Naive thymus-derived CD8-positive, alpha-beta T cell (primary cell): ENCODE data around the gene GLYAT. TPM values are rescaled to one million over a fixed set of nuclear protein-coding genes. Genes with fewer than 3 reads are reported as not detected.
"Not testable (repeated sequence)": the region's sequence is repeated elsewhere in the genome, so short reads cannot be mapped to it uniquely, and the experiment has no call there.

Experiments
- ATAC-seq, 2 donors: fragments of 150-1000 bp; cut with Tn5 transposase in 1 of 2; sonication (Bioruptor Pico), chemical (Tn5 transposase) in 1 of 2; 1 replicate in 1 of 2; 2 replicates in 1 of 2; pipeline ENCODE4 v1.10.0; 2021; ENCODE audit warnings: mild to moderate bottlenecking in 2 of 2, moderate library complexity in 2 of 2
- POLR2A ChIA-PET: fragments of 350-600 bp; sonication (Branson Sonifier 250); formaldehyde crosslinking; loops from one replicate; lab custom pipeline; 2021; ENCODE audit warnings: antibody characterized with exemption; lab: Charles Lee
- DNase-seq, 10 donors: peaks; one replicate each; pipeline versions ENCODE4 v3.0.0 to v3.0.0-alpha.2; 2020 to 2022
- H3K27ac Mint-ChIP-seq, 10 donors: one replicate each; pipeline ENCODE4 v1.8.0; 2020 to 2022; ENCODE audit warnings: mild to moderate bottlenecking in 10 of 10, mixed read lengths in 10 of 10, moderate library complexity in 4 of 10, inconsistent platforms in 1 of 10
- H3K27me3 Mint-ChIP-seq, 5 donors: one replicate each; pipeline ENCODE4 v1.8.0; 2021 to 2022; ENCODE audit warnings: mixed read lengths in 5 of 5
- H3K36me3 Mint-ChIP-seq, 3 donors: one replicate each; pipeline ENCODE4 v1.8.0; 2020 to 2022; ENCODE audit warnings: mixed read lengths in 3 of 3, mild to moderate bottlenecking in 2 of 3, inconsistent platforms in 1 of 3
- H3K4me1 Mint-ChIP-seq, 4 donors: one replicate each; pipeline ENCODE4 v1.8.0; 2021 to 2022; ENCODE audit warnings: mixed read lengths in 4 of 4
- H3K4me3 Mint-ChIP-seq, 10 donors: one replicate each; pipeline ENCODE4 v1.8.0; 2020 to 2022; ENCODE audit warnings: mild to moderate bottlenecking in 10 of 10, mixed read lengths in 10 of 10, moderate library complexity in 6 of 10, inconsistent platforms in 1 of 10
- H3K9me3 Mint-ChIP-seq, 9 donors: one replicate each; pipeline ENCODE4 v1.8.0; 2020 to 2022; ENCODE audit warnings: mixed read lengths in 9 of 9, mild to moderate bottlenecking in 3 of 9, inconsistent platforms in 1 of 9, moderate library complexity in 1 of 9
- polyA plus RNA-seq, 3 donors: library from polyadenylated mRNA; unstranded; fragments of 300-500 nt; fragmentation: Illumina TruSeq; gene quantifications; one replicate each; pipeline ENCODE4 v1.2.3, GENCODE V29; 2021
- total RNA-seq, 8 experiments: library from RNA in 2 of 8; stranded (reverse) in 2 of 8; gene quantifications; one replicate each; pipeline ENCODE4 v1.2.3 and lab custom pipeline; 2021 to 2026

The GLYAT gene
- total and polyA plus RNA-seq, 5 experiments from 2014 or later: not detected

DNA sequence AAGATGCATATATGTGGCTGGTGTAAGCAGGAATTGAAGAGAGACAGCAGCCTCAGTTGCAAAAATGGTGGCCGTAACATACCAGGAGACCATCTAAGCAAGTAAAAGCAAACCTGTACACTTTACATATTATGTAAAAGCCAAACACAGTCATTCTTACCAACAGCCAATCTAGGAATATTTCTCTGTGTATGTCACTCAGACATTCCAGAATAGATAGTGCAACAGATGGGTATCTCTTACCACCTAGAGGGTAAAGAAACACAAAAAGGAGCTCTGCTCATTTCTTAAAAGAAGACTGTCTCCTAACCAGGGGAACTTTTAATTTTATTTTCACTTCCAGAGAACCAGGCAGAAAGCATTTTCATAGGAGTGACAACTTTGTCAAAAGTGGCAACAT lies 38.7 kb downstream of the GLYAT start:
- Mint-ChIP-seq H3K27me3 (peaks cover 0 to 2% (median 0%) of the 10 kb centered on the region in 5 donors), H3K4me3 (no peak overlapping the region), H3K36me3 (no peaks in the 10 kb centered on the region), H3K9me3 (peaks cover 0 to 2% (median 0%) of the 10 kb centered on the region in 9 donors), H3K27ac (peak overlapping the region in 1 of 10 donors; percentile 57), H3K4me1 (peaks cover 0 to 3% (median 1%) of the 10 kb centered on the region in 4 donors)
- no peak for DNase-seq
- no peak for ATAC-seq
- POLR2A ChIA-PET: no interaction called here

- Mint-ChIP-seq H3K4me3 (no peak overlapping the region), H3K9me3 (no peaks in the 10 kb centered on the region), H3K4me1 (peaks cover 0 to 8% (median 3%) of the 10 kb centered on the region in 4 donors), H3K36me3 (no peaks in the 10 kb centered on the region), H3K27ac (no peak overlapping the region), H3K27me3 (peaks cover 0 to 2% (median 0%) of the 10 kb centered on the region in 5 donors)
- POLR2A ChIA-PET: no interaction called here
- ATAC-seq (no peak), DNase-seq (no peak)
Observed at GRCh38 chr11:58691675-58692074, 40.1 kb downstream of the GLYAT start.

GRCh38 chr11:58688789-58689503 lies 42.8 kb downstream of the GLYAT start:
- H3K27me3 Mint-ChIP-seq: peaks cover 0 to 2% (median 0%) of the 10 kb centered on the region in 5 donors
- ATAC-seq: no peak
- peaks cover 9 to 25% (median 12%) of the 10 kb centered on the region in 4 donors for H3K4me1 Mint-ChIP-seq
- no peak overlapping the region for H3K4me3 Mint-ChIP-seq
- peaks cover 0 to 2% (median 0%) of the 10 kb centered on the region in 9 donors for H3K9me3 Mint-ChIP-seq
- H3K27ac Mint-ChIP-seq: peak overlapping the region in 3 of 10 donors; percentile 41 to 57 (median 43)
- POLR2A ChIA-PET: no interaction called here
- H3K36me3 Mint-ChIP-seq: no peaks in the 10 kb centered on the region
- no peak for DNase-seq

DNA sequence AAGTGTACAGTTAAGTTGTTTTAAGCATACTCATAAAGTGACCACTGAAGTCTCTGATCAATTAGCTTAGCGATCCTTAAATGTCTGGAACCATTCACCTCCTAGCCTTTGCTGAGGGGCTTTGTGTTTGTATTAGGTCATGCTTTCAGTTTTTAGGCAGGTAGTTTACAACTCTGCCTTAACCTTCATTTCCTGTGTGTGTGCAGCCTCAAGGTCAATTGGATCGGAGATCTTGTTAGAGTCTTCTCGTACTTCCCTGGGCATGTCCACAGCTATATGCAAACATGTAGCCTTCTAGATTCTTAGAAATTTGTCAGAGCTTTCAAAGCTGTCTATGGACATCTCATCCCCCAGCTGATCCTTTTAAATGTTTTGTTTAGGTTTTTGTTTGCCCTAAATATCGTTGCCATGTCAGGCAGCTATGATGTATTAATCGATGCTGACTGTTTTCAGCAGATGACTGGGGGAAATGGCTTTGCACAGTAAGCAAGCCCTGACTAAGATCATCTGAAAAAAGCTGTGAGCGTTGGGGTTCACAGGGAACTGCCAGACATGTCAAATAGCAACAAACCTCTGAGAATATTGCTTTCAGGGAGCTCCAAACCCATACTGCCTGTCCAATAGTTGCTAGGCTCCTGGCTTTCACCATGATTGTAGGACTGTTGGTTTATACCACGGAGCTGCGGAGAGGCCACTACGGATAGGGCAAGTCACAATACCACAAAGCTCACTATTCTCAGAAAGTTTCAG lies 45.6 kb downstream of the GLYAT start:
- peaks cover 0 to 6% (median 0%) of the 10 kb centered on the region in 3 donors for H3K36me3 Mint-ChIP-seq
- peaks cover 0 to 7% (median 0%) of the 10 kb centered on the region in 9 donors for H3K9me3 Mint-ChIP-seq
- peak overlapping the region in 9 of 10 donors; percentile 8 to 78 (median 45) for H3K27ac Mint-ChIP-seq
- peak; percentile 42 to 81 for ATAC-seq
- H3K4me1 Mint-ChIP-seq: peaks cover 9 to 22% (median 12%) of the 10 kb centered on the region in 4 donors
- peak in 2 of 10 donors; percentile 12 for DNase-seq
- H3K27me3 Mint-ChIP-seq: peaks cover 0 to 3% (median 0%) of the 10 kb centered on the region in 5 donors
- POLR2A ChIA-PET: interaction anchor here (0.5 to 1.6 kb wide), 4 partner anchors 24 to 992 kb away, joined by 3 to 6 read pairs (median 3); no protein-coding TSS in a partner anchor
- peak overlapping the region in 8 of 10 donors; percentile 5 to 61 (median 30) for H3K4me3 Mint-ChIP-seq

- DNase-seq, POLR2A ChIA-PET, ATAC-seq, H3K9me3 Mint-ChIP-seq, H3K27me3 Mint-ChIP-seq, H3K36me3 Mint-ChIP-seq, H3K4me3 Mint-ChIP-seq: not testable (repeated sequence)
- peak overlapping the region in 1 of 10 donors; percentile 21 for H3K27ac Mint-ChIP-seq
- peaks cover 6 to 22% (median 11%) of the 10 kb centered on the region in 4 donors for H3K4me1 Mint-ChIP-seq
Observed at GRCh38 chr11:58682660-58683059, 49.1 kb downstream of the GLYAT start.

GRCh38 chr11:58677536-58677935 lies 54.2 kb downstream of the GLYAT start:
- not testable (repeated sequence) for H3K4me3 Mint-ChIP-seq, H3K36me3 Mint-ChIP-seq, DNase-seq, H3K4me1 Mint-ChIP-seq, H3K9me3 Mint-ChIP-seq, ATAC-seq, H3K27ac Mint-ChIP-seq, H3K27me3 Mint-ChIP-seq
- POLR2A ChIA-PET: interaction anchor here (1.0 kb wide), 1 partner anchor 50 kb away, joined by 3 read pairs; no protein-coding TSS in a partner anchor

DNA sequence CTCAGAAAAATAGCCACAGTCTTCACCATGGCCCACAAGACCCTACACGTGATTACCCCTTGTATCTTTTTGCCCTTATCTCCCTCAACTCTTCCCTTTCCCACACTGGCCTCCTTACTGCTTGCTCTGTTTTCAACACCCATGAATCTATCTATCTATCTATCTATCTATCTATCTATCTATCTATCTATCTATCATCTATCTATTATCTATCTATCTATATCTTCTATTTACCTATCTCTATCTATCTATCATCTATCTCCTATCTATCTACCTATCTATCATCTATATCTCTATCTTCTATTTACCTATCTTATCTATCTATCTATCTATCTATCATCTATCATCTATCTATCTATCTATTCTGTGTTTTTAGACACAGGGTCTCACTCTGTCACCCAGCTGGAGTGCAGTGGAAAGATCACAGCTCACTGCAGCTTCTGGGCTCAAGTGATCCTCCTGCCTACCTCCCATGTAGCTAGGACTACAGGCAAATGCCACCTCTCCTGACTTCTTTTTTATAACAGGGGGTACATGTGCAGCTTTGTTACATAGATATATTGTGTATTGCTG lies 55.1 kb downstream of the GLYAT start:
- POLR2A ChIA-PET: interaction anchor here (1.0 kb wide), 1 partner anchor 51 kb away, joined by 3 read pairs; no protein-coding TSS in a partner anchor
- ATAC-seq (no peak), DNase-seq (no peak)
- Mint-ChIP-seq H3K4me3 (no peak overlapping the region), H3K36me3 (no peaks in the 10 kb centered on the region), H3K9me3 (no peaks in the 10 kb centered on the region), H3K4me1 (no peaks in the 10 kb centered on the region), H3K27me3 (peaks cover 0 to 5% (median 2%) of the 10 kb centered on the region in 5 donors), H3K27ac (no peak overlapping the region)

- Mint-ChIP-seq H3K36me3 (no peaks in the 10 kb centered on the region), H3K4me1 (no peaks in the 10 kb centered on the region), H3K4me3 (no peak overlapping the region), H3K27ac (no peak overlapping the region), H3K9me3 (no peaks in the 10 kb centered on the region), H3K27me3 (peaks cover 0 to 5% (median 1%) of the 10 kb centered on the region in 5 donors)
- peak; percentile 80 to 96 for ATAC-seq
- peak; percentile 49 to 83 (median 68) for DNase-seq
- POLR2A ChIA-PET: no interaction called here
Observed at GRCh38 chr11:58675334-58676155, 56.2 kb downstream of the GLYAT start.

GRCh38 chr11:58674609-58675008 lies 57.1 kb downstream of the GLYAT start:
- Mint-ChIP-seq H3K27ac (no peak overlapping the region), H3K4me1 (no peaks in the 10 kb centered on the region), H3K9me3 (no peaks in the 10 kb centered on the region), H3K36me3 (no peaks in the 10 kb centered on the region), H3K27me3 (peaks cover 0 to 5% (median 0%) of the 10 kb centered on the region in 5 donors), H3K4me3 (no peak overlapping the region)
- ATAC-seq (no peak), DNase-seq (no peak)
- POLR2A ChIA-PET: no interaction called here

DNA sequence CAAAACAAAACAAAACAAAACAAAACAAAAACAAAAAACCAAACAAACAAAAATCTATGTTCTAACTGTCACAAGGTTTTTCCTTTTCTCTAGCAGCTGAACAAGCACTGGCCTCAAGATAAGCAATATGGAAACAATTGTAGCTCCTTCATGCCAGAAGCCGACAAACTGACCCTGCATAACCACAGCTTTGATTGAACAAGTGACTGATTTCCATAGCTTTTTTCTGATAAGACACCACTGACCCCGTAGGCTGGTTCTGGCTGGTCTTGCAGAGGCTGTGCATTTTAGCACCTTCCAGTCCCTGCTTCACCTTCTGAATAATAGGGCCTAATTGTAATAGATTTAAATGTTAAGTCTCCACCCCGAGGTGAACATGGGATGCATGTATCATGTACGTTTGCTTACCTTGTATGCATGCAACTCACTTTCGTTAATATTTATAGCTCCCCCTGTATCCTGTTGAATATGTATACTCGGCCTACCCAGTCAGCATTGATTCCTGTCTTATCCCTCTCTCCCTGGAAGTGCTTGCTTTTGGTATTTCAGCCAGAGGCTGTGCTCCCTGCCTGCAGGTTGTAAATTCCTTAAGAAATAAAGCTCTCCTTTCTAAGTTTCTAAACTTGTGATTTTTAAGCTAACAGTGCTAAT lies 59.6 kb downstream of the GLYAT start:
- Mint-ChIP-seq H3K36me3 (no peaks in the 10 kb centered on the region), H3K4me3 (no peak overlapping the region), H3K27me3 (no peaks in the 10 kb centered on the region), H3K4me1 (no peaks in the 10 kb centered on the region), H3K27ac (no peak overlapping the region), H3K9me3 (no peaks in the 10 kb centered on the region)
- ATAC-seq (no peak), DNase-seq (no peak)
- POLR2A ChIA-PET: no interaction called here

- POLR2A ChIA-PET: no interaction called here
- Mint-ChIP-seq H3K36me3 (no peaks in the 10 kb centered on the region), H3K27me3 (peaks cover 0 to 27% (median 11%) of the 10 kb centered on the region in 5 donors), H3K4me3 (no peak overlapping the region), H3K4me1 (peaks cover 0 to 3% (median 0%) of the 10 kb centered on the region in 4 donors), H3K27ac (no peak overlapping the region), H3K9me3 (no peaks in the 10 kb centered on the region)
- DNase-seq (no peak), ATAC-seq (no peak)
Observed at GRCh38 chr11:58659910-58660570, 71.7 kb downstream of the GLYAT start.
